Glomerular endothelial cell (primary cell): ENCODE measurements around the gene GRK1. TPM values are rescaled to one million over a fixed set of nuclear protein-coding genes. Genes with fewer than 3 reads are reported as not detected.

Source experiments
- DNase-seq: peaks from one replicate; pipeline ENCODE4 v3.0.0-alpha.2; 2011; ENCODE audit warnings: low read depth, low spot score; ENCODE audit errors: extremely low read depth
- total RNA-seq: library from RNA; depleted of rRNA; stranded (reverse); fragments of >200 nt; gene quantifications from 2 replicates; pipeline ENCODE4 v1.2.3, GENCODE V29; 2015

The GRK1 gene
- total RNA-seq, 1 donor from 2014 or later = not detected

- no peak for DNase-seq
Measured at GRCh38 chr13:113769106-113769505, 102.1 kb downstream of the GRK1 start.

DNA sequence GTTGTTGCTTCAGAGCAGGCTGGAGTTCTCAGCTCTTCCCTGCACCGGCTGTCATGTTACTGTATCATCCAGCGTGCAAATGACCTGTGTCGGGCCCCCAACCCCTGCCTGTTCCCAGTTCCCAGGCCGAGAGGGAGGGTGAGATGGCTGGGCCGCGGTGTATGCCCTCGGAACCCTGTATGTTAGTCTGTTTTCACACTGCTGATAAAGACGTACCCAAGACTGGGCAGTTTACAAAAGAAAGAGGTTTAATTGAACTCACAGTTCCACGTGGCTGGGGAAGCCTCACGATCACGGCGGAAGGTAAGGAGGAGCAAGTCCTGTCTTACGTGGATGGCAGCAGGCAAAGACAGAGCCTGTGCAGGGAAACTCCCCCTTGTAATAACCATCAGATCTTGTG is 102.9 kb downstream of the GRK1 start:
- DNase-seq = no peak

DNA sequence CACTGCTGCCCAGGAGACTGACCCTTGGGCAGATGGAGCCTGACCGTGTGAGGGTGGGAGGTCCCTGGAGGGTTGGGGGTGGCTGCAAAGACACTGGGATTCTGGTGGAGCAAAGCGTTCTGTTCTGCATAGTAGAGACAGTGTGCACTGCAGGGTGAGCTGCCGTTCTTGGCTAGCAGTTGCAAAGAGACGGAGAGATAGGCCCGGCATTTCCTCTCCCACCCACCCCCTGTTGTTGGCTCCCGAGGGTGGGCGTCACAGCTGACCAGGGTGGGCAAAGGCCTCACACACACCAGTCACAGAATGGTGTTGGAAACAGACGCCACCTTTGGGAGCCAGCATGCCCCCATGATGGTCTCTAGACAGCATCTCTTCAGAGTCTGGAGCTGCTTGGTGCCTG is 103.4 kb downstream of the GRK1 start:
- DNase-seq = no peak

DNA sequence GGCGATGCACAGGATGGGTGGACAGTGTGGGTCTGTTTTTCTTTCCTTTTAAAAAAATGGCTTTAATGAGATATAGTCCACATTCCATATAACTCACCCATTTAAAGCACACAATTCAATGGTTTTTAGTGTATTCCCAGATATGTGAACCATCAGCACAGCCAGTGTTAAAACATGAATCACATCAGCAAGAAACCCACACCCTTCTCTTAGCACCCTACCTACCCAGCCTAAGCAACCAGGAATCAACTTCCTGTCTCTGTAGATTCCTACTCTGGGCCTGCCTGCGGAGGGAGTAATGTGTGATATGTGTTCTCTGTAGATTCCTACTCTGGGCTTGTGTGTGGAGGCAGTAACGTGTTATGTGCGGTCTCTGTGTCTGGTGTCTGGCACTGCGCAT is 103.9 kb downstream of the GRK1 start:
- DNase-seq = no peak

DNA sequence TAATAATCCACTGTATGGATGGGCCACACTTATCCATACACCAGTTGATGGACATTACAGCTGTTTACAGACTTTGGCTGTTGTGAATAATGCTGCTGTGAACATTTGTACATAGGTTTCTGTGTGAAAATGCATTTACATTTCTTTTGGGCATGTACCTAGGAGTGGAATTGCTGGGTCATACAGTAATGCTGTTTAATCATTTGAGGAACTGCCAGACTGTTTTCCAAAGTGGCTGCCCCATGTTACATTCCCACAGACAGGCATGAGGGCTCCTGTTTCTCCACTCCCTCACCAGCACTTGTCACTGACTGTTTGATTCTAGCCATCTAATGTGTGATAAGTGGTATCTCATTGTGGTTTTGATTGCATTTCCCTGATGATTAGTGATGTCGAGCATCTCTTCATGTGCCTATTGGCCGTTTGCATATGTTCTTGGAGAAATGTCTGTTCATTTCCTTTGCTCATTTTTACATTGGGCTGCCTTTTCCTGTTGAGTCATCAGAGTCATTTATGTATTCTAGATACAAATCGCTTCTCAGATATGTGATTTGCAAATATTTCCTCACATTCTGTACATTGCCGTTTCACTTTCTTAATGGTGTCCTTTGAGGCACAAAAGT is 104.8 kb downstream of the GRK1 start:
- DNase-seq = peak; percentile 81

DNA sequence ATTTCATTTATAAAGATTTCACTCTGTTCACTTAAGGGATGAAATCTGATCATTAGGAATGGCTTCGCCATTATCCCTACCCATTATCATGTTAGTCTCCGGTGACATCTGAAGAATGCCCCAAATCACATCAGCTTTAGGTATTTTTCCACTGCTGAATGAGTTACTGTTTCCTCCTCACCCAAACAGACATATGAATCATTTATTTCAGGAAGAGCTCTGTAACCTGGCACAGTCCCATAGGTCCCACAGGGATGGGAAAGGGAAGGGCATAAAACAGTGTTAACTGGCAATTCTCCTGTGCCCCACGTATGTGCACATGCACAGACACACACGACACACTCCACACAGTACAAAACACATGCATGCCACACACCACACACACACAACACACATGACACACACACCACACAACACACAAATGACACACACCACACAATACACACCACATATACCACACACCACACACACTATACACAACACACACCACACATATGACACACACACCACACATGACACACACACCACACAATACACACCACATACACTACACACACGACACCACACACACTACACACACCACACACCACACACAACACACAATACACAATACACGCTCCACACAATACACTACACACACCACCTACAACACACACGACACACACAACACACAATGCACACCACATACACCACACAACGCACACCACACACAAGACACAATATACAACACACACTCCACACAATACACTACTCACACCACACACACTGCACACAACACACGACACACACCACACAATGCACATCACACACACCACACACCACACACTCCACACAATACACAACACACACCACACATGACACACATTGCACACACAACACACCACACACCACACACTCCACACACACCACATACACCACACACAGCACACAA is 107.4 kb downstream of the GRK1 start:
- peak; percentile 76 for DNase-seq

DNA sequence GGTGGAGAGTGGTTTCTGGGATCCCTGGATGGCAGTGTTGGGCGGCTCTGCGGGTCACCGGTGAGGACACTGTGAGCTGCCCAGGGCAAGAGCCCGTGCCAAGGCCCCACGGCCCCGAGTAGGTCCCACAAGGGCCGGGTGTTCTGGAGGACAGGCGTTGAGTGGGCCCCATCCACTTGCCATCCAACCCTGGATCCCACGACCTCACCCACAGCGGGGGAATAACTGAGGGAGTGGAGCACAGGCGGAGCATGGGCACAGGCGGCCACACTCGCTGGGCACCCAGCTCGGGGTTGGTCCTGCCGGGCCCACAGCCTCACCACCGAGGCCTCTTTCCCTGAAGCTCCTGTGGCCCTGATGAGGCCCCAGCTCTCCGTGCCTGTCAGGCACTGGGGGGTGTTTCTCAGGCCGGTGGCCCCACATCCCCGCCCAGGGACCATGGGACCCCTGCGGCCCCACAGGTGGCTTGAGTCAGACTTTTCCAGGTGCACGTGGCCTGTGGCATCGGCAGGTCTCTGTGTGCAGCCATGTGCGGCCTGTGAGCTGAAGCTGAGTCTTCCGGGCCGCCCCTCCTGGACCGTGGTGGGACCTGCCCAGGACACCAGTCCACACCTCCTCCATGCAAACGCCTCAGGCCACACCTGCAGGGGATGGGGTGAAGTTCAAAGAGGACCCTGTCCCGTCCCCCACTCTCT is 108.6 kb downstream of the GRK1 start:
- DNase-seq = no peak

GRCh38 chr13:113776231-113777125 is 109.5 kb downstream of the GRK1 start:
- no peak for DNase-seq

DNA sequence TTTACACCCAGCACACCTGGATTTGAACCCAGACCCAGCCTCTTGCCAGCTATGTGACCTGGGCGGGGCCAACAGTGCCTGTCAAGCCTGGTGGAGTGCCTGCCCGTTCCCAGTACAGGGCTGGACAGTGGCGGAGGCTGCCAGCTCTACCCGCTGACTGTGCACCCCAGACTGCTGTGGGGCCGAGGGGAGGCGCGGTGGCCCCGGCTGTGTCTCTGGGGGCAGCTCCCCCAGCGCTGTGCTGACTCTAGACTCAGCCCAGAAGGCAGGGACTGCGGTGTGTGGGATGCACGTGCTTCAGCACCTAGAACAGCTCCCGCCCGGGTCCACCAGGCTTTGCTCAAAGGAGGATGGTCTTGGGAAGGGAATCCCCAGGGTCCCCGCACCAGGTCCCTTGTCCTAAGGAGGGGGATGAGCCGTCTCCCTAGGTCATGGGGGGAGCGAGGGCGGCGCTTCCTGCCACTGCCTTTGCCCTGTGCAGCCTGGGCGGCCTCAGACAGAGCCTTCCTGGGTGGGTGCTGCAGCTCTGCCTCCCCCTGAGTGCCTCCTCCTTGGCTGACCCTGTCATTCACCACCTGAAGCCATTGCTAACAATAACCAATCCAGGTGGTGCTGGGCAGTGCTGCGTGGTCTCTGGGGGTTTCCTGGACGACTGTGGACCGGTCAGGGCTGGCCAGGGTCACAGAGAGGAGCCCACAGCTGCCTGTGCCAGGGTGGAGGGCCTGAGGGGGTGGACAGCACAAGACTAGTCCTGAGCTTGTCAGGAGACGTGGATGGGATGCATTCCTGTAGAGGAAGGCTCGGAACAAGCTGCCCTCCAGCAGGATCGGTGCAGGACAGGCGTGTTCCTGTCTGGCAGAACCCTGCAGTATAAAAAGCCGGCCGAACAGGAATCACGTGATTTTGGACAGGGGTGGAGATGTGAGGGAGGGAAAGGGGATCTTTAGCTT is 110.6 kb downstream of the GRK1 start:
- no peak for DNase-seq

- no peak for DNase-seq
Measured at GRCh38 chr13:113781571-113781970, 114.6 kb downstream of the GRK1 start.

GRCh38 chr13:113782472-113782871 is 115.5 kb downstream of the GRK1 start:
- DNase-seq = no peak

GRCh38 chr13:113783200-113783881 is 116.3 kb downstream of the GRK1 start:
- DNase-seq = no peak

- DNase-seq = no peak
Measured at GRCh38 chr13:113783966-113784644, 117.1 kb downstream of the GRK1 start.

- no peak for DNase-seq
Measured at GRCh38 chr13:113784645-113785024, 117.6 kb downstream of the GRK1 start.

DNA sequence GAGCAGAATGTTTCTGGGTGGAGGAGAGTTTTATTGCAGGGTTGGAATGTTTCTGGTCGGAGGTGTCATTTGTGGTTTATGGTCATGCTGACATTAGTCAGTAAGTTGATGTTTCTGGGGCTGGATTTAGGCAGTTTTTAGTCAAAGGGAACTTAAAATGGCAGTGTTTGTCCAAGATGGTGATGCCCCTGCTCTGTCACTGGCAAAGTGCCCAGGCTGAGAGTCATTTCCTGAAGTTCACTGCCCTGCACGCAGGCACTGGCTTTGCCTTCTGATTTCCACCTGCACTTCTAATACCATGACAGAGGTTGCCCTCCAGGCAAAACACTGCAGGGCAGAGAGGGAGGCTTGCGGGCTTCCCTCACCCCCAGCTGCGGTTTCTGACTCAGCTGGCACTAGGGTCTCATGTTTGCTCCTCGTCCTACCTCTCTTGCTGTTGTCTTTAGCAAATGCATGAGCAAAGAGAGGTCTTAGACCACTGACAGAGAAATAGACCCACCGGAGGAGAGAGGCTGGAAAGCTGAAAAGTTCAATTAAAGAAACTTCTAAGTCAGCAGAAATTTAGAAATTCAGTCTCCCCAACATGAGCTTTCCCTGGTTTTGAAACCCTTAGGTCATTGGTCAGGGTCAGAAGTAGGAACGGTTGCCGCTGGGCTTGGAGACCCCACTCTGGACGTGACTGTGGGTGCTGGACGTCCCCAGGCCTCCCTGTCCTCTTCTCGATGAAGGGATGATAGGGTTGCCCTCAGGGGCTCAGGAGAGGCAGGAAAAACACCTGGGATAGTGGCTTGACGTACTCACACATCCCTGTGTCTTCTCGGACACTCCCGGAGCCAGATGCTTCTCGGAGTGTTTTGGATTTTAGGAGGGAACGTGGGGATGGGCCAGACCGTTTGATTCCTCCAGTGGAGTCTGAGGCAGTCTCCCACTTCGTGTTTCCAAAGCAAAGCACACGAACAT is 118.3 kb downstream of the GRK1 start:
- DNase-seq = peak; percentile 47

GRCh38 chr13:113786262-113786841 is 119.3 kb downstream of the GRK1 start:
- peak; percentile 41 for DNase-seq
